Liver (tissue), 9 donors: ENCODE results near the gene CCDC32. TPM values are rescaled to one million over a fixed set of nuclear protein-coding genes. Genes with fewer than 3 reads are reported as not detected.

Source experiments
- DNase-seq: peaks from one replicate; pipeline ENCODE4 v3.0.0-alpha.2; 2017; ENCODE audit warnings: low spot score
- H3K27ac ChIP-seq, 2 donors: one replicate each; pipeline ENCODE4 v1.7.0; 2013; ENCODE audit warnings: inconsistent platforms in 2 of 2, low read length in 2 of 2, control low read depth in 1 of 2, low read depth in 1 of 2, mild to moderate bottlenecking in 1 of 2
- H3K27me3 ChIP-seq, 4 donors: one replicate each; pipeline versions ENCODE4 v1.6.1 to v1.7.0; 2013; ENCODE audit warnings: low read length in 3 of 4, inconsistent platforms in 1 of 4, mild to moderate bottlenecking in 1 of 4, moderate library complexity in 1 of 4; ENCODE audit not compliant: control insufficient read depth in 4 of 4, insufficient read depth in 4 of 4
- H3K36me3 ChIP-seq, 4 donors: one replicate each; pipeline versions ENCODE4 v1.6.1 to v1.7.0; 2013; ENCODE audit warnings: low read length in 3 of 4, mild to moderate bottlenecking in 3 of 4, low read depth in 1 of 4, moderate library complexity in 1 of 4; ENCODE audit not compliant: control insufficient read depth in 4 of 4, insufficient read depth in 3 of 4
- H3K4me1 ChIP-seq, 4 donors: one replicate each; pipeline versions ENCODE4 v1.6.1 to v1.7.0; 2013; ENCODE audit warnings: low read length in 3 of 4, mild to moderate bottlenecking in 3 of 4, moderate library complexity in 1 of 4; ENCODE audit not compliant: control insufficient read depth in 4 of 4, insufficient read depth in 4 of 4
- H3K4me3 ChIP-seq, 3 donors: one replicate each; pipeline versions ENCODE4 v1.6.1 to v1.7.0; 2013; ENCODE audit warnings: low read length in 3 of 3, control low read depth in 1 of 3, low read depth in 1 of 3, mild to moderate bottlenecking in 1 of 3
- H3K9ac ChIP-seq, 2 donors: one replicate each; pipeline ENCODE4 v1.7.0; 2013; ENCODE audit warnings: low read length in 2 of 2, mild to moderate bottlenecking in 2 of 2, moderate library complexity in 2 of 2, control low read depth in 1 of 2, low read depth in 1 of 2
- H3K9me3 ChIP-seq, 4 donors: one replicate each; pipeline versions ENCODE4 v1.6.1 to v1.7.0; 2013; ENCODE audit warnings: low read length in 3 of 4; ENCODE audit not compliant: control insufficient read depth in 4 of 4
- EGR1 ChIP-seq, 2 donors: IDR thresholded peaks; 2 replicates each; pipeline ENCODE4 v1.6.1; 2016 to 2018; ENCODE audit warnings: antibody characterized with exemption in 2 of 2, low read depth in 2 of 2
- FOXA1 ChIP-seq: IDR thresholded peaks from 2 replicates; pipeline ENCODE4 v1.6.1; 2016; ENCODE audit warnings: antibody characterized with exemption
- FOXA2 ChIP-seq: IDR thresholded peaks from 2 replicates; pipeline ENCODE4 v1.6.1; 2016; ENCODE audit warnings: antibody characterized with exemption
- GABPA ChIP-seq, 2 donors: IDR thresholded peaks in 1 of 2; conservative IDR thresholded peaks in 1 of 2; 2 replicates each; pipeline ENCODE4 v1.6.1; 2016; ENCODE audit warnings: antibody characterized with exemption in 2 of 2, mild to moderate bottlenecking in 1 of 2, moderate library complexity in 1 of 2
- JUND ChIP-seq, 2 donors: IDR thresholded peaks; 2 replicates each; pipeline ENCODE4 v1.6.1; 2016; ENCODE audit warnings: antibody characterized with exemption in 2 of 2
- NR2F2 ChIP-seq: IDR thresholded peaks from 2 replicates; pipeline ENCODE4 v1.6.1; 2016; ENCODE audit warnings: antibody characterized with exemption
- SP1 ChIP-seq: IDR thresholded peaks from 2 replicates; pipeline ENCODE4 v1.6.1; 2018; ENCODE audit warnings: antibody characterized with exemption, mild to moderate bottlenecking
- WGBS: extraction: QIAGEN DNeasy Blood & Tissue Kit; methylation state at CpG from one replicate; pipeline ENCODE4 v1.1.7; 2013; 5-methylcytosine and 5-hydroxymethylcytosine counted together
- polyA plus RNA-seq, 2 donors: library from polyadenylated mRNA; stranded (reverse) in 1 of 2; unstranded in 1 of 2; fragments of 200-250 nt in 1 of 2; fragments of >200 nt in 1 of 2; fragmentation: Nextera tagmentation in 1 of 2; extraction: Ambion mirVana in 1 of 2; gene quantifications; one replicate each; pipeline versions ENCODE4 v1.2.1 to v1.2.3, GENCODE V29; 2013 to 2015
- total RNA-seq, 2 donors: library from RNA; depleted of rRNA; stranded (reverse); fragments of >200 nt; gene quantifications; one replicate each; pipeline ENCODE4 v1.2.3, GENCODE V29; 2014
- TF ChIP-seq, protein P1 (sequence below): IDR thresholded peaks from 2 replicates; pipeline ENCODE4 v1.6.1; 2016; ENCODE audit warnings: antibody characterized with exemption
- TF ChIP-seq, protein P2 (sequence below): IDR thresholded peaks from 2 replicates; pipeline ENCODE4 v1.6.1; 2016; ENCODE audit warnings: antibody characterized with exemption
- TF ChIP-seq, protein P3 (sequence below): IDR thresholded peaks from 2 replicates; pipeline ENCODE4 v1.6.1; 2016; ENCODE audit warnings: antibody characterized with exemption, mild to moderate bottlenecking
- TF ChIP-seq, protein P4 (sequence below): fragments of 150-350 bp; IDR thresholded peaks from 2 replicates; pipeline ENCODE4 v1.5.1; 2017; ENCODE audit warnings: improper control_type of control experiment, low read depth, low read length; ENCODE audit not compliant: missing input control
- donor health status: healthy.
- donor health status: healthy.
- donor health status: healthy.
- donor health status: healthy.
- donor health status: healthy.

The CCDC32 gene
- total and polyA plus RNA-seq, 4 donors: 7.9 to 13.5 (median 8.9) TPM

DNA sequence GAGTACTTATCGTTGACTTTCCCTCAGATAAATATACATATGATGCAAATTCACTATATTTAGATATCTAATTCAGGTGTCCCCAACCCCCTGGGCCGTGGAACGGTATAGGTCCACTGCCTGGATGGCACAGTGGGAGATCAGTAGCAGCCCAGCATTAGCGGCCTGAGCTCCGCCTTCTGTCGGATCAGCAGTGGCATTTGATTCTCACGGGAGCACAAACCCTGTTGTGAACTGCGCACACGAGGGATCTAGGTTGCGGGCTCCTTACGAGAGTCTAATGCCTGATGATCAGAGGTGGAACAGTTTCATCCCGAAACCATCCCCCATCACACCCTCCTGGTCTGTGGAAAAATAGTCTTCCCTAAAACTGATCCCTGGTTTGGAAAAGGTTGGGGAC is 36.1 kb upstream of the CCDC32 start (continued):
- TF ChIP-seq, protein P1, sequence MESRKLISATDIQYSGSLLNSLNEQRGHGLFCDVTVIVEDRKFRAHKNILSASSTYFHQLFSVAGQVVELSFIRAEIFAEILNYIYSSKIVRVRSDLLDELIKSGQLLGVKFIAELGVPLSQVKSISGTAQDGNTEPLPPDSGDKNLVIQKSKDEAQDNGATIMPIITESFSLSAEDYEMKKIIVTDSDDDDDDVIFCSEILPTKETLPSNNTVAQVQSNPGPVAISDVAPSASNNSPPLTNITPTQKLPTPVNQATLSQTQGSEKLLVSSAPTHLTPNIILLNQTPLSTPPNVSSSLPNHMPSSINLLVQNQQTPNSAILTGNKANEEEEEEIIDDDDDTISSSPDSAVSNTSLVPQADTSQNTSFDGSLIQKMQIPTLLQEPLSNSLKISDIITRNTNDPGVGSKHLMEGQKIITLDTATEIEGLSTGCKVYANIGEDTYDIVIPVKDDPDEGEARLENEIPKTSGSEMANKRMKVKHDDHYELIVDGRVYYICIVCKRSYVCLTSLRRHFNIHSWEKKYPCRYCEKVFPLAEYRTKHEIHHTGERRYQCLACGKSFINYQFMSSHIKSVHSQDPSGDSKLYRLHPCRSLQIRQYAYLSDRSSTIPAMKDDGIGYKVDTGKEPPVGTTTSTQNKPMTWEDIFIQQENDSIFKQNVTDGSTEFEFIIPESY: no peak
- TF ChIP-seq FOXA1: no peak
- TF ChIP-seq, protein P2, sequence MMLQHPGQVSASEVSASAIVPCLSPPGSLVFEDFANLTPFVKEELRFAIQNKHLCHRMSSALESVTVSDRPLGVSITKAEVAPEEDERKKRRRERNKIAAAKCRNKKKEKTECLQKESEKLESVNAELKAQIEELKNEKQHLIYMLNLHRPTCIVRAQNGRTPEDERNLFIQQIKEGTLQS: no peak
- TF ChIP-seq JUND (IDR thresholded peaks at IDR 0.05): no peak
- TF ChIP-seq EGR1 (IDR thresholded peaks at IDR 0.05; ENCODE audit: low read depth in 2 of 2): no peak

DNA sequence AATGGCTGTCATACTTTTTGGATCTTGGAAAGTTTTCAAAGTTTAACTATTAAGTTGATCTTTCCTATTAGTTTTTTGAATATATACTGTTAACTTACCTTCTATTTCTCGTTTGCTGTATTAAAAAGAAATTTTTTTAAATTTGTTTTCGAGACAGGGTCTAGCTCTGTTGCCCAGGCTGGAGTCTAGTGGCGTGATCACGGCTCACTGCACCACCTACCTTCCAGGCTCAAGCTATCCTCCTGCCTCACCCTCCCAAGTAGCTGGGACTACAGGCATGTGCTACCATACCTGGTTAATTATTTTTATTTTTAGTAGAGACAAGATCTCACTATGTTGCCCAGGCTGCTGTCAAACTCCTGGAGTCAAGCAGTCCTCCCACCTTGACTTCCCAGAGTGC is 33.8 kb upstream of the CCDC32 start:
- Histone ChIP-seq H3K4me3 (no peak overlapping the region), H3K9ac (no peak overlapping the region), H3K36me3 (no peaks in the 10 kb centered on the region), H3K9me3 (no peaks in the 10 kb centered on the region), H3K4me1 (peaks cover 0 to 13% (median 9%) of the 10 kb centered on the region in 4 donors), H3K27me3 (no peaks in the 10 kb centered on the region), H3K27ac (no peak overlapping the region)
- WGBS: 85% methylated on average over 4 of the region's 4 CpGs
- DNase-seq: no peak
- TF ChIP-seq NR2F2 (no peak), JUND (IDR thresholded peaks at IDR 0.05) (no peak), SP1 (no peak), GABPA (IDR thresholded peaks at IDR 0.05 in 1 of 2, conservative IDR thresholded peaks at IDR 0.05 in 1 of 2) (no peak), FOXA2 (no peak), EGR1 (IDR thresholded peaks at IDR 0.05; ENCODE audit: low read depth in 2 of 2) (no peak), FOXA1 (no peak)
- TF ChIP-seq, protein P3, sequence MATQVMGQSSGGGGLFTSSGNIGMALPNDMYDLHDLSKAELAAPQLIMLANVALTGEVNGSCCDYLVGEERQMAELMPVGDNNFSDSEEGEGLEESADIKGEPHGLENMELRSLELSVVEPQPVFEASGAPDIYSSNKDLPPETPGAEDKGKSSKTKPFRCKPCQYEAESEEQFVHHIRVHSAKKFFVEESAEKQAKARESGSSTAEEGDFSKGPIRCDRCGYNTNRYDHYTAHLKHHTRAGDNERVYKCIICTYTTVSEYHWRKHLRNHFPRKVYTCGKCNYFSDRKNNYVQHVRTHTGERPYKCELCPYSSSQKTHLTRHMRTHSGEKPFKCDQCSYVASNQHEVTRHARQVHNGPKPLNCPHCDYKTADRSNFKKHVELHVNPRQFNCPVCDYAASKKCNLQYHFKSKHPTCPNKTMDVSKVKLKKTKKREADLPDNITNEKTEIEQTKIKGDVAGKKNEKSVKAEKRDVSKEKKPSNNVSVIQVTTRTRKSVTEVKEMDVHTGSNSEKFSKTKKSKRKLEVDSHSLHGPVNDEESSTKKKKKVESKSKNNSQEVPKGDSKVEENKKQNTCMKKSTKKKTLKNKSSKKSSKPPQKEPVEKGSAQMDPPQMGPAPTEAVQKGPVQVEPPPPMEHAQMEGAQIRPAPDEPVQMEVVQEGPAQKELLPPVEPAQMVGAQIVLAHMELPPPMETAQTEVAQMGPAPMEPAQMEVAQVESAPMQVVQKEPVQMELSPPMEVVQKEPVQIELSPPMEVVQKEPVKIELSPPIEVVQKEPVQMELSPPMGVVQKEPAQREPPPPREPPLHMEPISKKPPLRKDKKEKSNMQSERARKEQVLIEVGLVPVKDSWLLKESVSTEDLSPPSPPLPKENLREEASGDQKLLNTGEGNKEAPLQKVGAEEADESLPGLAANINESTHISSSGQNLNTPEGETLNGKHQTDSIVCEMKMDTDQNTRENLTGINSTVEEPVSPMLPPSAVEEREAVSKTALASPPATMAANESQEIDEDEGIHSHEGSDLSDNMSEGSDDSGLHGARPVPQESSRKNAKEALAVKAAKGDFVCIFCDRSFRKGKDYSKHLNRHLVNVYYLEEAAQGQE: no peak
- TF ChIP-seq, protein P1: no peak
- TF ChIP-seq, protein P4, sequence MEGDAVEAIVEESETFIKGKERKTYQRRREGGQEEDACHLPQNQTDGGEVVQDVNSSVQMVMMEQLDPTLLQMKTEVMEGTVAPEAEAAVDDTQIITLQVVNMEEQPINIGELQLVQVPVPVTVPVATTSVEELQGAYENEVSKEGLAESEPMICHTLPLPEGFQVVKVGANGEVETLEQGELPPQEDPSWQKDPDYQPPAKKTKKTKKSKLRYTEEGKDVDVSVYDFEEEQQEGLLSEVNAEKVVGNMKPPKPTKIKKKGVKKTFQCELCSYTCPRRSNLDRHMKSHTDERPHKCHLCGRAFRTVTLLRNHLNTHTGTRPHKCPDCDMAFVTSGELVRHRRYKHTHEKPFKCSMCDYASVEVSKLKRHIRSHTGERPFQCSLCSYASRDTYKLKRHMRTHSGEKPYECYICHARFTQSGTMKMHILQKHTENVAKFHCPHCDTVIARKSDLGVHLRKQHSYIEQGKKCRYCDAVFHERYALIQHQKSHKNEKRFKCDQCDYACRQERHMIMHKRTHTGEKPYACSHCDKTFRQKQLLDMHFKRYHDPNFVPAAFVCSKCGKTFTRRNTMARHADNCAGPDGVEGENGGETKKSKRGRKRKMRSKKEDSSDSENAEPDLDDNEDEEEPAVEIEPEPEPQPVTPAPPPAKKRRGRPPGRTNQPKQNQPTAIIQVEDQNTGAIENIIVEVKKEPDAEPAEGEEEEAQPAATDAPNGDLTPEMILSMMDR: no peak
